HG02571 (cell line): ENCODE measurements around the gene S100B.
"Not testable (repeated sequence)": the region's sequence is repeated elsewhere in the genome, so short reads cannot be mapped to it uniquely, and the experiment has no call there.

ENCODE experiments used
- ATAC-seq: cut with Tn5 transposase; IDR thresholded peaks from one replicate; pipeline ENCODE4 v1.9.1; 2021; ENCODE audit warnings: mild to moderate bottlenecking, moderate library complexity; ENCODE audit not compliant: unreplicated experiment

The S100B gene

DNA sequence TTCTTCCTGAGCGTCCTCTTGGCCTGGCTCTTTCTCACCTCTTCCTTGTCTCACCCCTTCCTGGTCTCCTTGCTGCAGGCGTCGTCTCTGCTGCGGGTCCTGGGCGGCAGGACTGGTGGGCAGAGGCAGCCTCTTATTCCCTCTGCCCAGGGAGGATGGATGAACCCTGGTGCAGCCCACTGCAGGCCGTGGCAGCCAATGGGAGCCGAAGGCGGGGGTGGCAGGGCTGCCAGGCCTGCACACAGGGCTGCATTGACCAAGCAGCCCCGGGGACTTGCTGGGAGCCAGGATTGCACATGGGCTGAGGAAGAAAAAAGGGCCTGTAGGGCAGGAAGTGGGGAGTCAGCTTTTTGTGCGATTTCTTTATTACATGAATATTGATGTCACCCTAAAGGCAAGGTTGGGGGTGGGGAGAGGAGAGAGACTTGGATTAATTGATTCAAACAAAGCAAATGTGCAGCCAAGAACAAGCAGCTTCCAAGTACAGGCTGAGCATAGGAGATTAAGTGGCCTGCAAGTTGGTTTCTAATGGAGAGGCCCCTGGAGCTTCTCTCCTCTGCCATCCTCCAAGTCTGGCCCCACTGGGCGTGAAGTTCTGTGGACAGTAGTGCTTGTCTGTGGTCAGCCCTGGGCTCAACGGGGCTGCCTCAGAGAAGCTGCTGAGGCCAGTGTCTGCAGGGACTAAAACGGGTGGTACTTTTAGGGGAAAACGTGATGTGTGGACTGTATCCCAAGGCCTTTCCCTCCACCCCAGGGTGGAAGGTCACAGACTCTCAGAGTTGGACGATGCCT, at the start of gene S100B:
S100B (minus strand) TSS at position 108 of the 792 bp plus-strand sequence. CDS start 2,667 bp downstream, outside the sequence.
- no peak for ATAC-seq

DNA sequence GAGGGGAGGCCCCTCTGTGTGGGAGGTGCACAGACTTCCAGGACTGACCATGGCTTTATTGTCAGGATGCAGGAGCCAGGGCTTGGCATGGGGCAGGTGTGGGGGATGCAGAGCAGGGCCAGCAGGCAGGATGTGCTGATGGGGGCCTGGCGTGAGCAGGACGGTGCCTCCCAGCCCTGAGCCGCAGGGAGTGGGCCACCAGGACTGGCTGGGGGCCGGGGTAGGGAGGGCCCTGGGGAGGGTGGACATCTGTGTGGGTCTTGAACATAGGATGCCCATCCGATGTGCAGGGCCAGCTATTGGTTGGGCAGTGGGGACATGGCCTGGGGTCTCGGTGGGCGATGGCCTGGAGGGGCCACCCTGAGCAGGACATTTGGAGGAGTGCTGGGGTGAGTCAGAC, 46.2 kb upstream of the S100B start:
- no peak for ATAC-seq

DNA sequence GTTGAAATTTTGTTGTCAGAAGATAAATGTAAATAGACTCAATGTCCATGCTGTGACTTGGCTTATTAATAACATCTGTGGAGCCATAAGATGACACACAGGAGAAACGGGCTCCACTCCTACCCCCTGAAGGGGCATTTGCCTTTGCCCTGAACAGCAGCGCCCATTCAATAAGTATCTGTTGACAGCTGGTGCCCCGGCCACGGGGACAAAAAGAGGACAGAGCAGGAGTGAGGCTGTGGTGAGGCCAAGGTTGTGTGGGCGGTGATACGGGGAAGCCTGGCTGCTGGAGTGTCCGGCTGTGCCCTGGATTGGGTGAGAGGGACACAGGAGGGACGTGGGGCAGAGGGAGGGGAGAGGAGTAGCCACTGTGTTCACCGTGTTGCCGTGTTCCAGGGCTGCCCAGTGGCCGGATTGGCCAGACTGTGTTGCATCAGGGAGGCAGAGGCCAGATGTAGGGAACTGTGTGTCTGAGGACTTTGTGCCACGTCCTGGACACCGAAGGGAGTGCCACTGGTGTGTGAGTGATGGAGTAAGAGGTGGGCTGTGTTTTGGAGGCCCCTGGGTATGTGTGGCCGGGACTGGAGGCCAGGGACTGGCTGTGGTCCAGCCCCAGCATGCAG, 45.7 kb upstream of the S100B start:
- no peak for ATAC-seq

DNA sequence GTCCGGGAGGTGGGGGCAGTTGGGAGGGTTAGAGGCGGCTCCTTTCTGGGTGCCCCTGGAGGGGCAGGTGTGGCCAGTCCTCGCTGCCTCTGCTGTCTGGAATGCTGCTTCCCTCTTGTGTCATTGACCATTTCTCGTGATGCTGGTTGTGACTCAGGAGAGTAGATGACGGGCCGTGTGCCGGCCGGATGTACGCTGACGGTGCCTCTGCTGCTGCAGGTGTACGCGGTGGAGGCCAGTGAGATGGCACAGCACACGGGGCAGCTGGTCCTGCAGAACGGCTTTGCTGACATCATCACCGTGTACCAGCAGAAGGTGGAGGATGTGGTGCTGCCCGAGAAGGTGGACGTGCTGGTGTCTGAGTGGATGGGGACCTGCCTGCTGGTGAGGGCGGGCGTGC, 44.5 kb upstream of the S100B start:
- no peak for ATAC-seq

DNA sequence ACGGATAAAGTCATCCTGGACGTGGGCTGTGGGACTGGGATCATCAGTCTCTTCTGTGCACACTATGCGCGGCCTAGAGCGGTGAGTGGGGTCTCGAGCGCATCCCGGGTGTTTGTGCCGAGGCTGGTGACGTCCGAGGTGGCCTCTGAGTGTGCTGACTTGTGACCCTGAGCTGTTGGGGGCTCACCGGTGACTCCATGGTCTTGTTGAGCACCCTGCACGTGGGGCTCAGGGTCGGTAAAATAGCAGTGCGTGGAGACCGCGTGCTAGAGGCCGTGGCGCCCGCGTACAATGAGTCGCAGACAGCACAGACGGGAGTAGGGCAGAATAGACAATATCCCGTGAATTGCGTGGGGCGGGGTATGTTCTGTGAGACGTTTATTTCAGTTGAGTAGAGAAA, 43.7 kb upstream of the S100B start:
- no peak for ATAC-seq

DNA sequence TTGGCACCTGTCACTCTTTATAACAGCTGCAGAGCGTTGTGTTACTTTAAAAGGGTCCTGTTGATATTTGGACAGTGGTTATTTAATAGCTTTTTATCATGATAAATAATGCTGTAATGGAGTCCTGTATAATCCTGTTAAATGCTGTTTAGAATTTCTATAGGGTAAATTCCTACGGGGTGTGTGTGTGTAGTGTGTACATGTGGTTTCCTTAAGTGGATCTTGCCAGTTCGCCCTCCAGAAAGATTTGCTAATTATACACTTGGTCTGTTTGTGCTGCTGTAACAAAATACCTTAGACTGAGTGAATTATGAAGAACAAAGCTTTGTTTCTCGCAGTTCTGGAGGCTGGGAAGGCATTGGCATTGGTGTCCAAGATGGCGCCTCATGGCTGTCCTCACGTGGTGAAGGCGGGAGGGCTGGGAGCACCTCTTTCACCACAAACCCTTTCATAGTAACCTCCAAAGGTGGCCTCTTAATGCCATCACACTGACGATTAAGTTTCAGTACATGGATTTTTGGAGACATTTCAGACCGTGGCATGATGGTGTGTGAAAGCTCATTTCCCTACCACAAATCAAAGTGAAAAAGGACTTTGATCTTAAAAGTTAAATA, 41.8 kb upstream of the S100B start:
- ATAC-seq: no peak

DNA sequence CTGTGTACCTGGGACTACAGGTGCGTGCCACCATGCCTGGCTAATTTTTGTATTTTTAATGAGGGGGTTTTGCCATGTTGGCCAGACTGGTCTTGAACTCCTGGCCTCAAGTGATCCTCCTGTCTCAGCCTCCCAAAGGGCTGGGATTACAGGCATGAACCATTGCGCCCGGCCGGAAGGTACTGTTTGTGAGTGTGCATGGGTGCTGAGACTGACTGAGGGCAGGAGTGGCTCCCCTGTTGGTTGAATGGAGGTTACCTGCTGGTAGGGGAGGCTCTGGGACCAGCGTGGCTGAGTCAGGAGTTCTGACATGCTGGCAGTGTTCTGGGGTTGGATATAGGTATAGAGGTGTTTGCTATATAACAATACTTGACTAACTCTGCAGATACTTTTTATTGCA, 41.0 kb upstream of the S100B start:
- ATAC-seq: no peak

DNA sequence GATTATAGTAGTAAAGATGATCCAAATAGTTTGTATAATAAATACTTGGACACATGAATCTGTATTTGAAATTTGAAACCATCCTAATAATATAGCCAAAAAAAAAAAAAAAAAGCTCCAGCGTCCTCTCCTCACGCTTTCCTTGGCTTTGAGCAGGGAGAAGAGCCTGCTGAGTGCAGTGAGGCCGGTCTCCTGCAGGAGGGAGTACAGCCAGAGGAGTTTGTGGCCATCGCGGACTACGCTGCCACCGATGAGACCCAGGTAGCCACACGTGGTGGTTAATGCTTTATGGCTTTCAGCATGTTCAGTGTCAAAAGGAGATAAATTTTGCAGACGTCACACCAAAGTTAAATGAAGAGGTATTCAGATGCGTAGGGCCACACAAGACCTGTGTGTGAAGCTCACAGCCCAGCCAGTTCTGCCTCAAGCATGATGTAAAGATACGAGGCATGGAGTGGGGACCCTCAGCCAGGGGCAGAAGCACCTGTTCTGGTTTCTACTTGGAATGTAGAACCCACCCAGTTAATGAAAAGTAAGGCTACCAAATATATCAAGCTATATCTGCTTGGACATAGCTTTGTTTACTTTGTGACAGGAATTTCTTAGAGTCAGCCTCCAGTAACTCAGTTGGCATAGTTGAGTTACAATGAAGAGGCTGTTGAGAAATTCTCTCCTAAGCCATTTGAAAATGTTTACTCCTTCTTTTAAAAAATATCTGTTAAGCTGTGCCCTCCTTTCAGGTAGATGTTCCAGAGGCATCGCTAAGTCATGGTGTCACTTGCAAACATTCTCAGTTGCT, 38.7 kb upstream of the S100B start:
- ATAC-seq: no peak

DNA sequence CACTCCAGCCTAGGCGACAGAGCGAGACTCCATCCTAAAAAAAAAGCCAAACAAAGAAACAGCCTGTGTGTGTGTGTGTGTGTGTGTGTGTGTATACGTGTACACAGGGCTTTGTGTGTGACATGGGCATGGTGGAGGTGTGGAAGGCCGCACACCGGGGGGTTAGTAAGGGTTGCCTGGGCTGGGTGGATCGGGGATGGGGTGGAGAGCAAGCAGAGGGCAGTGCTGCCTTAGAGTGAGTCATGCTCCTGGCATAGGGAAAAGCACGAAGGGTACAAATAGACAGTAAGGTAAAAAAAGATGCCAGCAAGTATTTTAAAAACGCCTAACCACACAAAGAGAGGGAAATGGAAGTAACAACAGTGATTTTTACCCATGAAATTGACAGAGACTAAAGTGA, 36.8 kb upstream of the S100B start:
- no peak for ATAC-seq

DNA sequence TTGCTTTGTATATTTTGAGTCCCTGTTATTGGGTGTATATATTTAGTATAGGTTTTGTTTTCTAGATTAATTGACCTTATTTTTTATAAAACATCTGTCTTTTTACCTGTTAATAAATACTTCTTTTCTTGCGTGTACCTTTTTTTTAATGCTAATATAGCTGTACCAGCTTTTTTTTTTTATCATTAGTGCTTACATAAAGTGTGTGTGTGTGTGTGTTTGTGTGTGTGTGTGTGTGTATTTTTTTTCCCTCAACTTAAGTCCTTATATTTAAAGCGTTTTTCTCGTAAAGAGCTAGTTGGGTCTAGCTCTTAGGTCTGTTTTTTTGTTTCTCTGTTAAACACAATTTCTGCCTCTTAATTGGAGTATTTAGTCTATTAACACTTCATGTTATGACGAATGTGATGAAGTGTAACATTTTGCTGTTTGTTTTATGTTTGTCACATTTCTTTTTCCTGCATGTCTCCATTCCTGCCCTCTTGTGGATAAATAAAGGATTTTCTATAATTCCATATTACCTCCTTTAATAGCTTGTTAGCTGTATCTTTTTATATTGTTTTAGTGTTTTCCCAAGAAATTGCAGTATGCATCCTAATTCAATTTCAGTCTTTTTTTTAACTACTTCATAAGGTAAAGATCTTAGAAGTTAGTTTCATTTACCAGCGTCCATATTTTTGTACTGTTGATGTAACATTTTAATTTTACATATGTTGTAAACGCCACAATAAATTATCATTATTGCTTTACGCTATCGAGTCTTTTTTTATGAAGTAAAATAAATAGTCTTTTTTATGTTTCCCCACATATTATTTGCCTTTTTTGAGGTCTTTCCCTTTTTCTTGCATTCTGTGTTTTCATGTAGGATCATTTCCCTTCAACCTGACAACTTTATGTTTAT, 34.9 kb upstream of the S100B start:
- ATAC-seq: no peak

DNA sequence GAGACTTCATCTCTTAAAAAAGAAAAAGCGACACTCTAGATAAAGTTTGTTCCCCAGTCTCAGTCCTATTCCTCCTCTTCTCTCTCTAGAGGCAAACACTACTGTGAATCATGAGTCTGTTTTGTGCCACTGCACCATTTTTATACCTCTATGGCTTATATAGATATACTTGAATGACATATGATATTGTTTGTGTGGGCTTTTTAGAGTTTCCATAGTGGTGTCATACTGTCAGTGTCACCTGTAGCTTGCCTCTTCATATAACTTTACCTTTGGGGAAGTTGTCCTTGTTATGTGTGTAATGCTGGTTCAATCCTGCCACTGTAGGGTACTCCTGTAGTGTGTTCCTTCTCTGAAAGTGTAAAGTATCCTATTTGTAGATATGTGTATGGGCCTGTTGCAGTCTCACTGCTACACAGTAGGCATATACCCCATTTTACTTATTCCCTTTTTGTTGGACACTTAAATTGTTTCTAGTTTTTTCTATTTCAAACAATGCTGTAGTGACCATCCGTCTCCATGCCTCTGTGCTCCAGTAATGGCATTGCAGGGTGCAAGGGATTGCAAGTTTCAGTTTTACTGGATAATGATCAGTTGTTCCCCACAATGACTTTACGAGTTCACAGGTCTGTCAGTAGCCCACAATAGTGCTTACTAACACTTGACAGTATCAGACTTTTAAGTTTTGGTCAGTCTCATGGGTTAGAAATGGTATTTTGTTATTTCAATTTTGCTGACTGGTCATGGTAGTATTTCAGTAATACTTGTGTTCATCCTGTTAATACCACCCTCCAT, 33.3 kb upstream of the S100B start:
- ATAC-seq: no peak

DNA sequence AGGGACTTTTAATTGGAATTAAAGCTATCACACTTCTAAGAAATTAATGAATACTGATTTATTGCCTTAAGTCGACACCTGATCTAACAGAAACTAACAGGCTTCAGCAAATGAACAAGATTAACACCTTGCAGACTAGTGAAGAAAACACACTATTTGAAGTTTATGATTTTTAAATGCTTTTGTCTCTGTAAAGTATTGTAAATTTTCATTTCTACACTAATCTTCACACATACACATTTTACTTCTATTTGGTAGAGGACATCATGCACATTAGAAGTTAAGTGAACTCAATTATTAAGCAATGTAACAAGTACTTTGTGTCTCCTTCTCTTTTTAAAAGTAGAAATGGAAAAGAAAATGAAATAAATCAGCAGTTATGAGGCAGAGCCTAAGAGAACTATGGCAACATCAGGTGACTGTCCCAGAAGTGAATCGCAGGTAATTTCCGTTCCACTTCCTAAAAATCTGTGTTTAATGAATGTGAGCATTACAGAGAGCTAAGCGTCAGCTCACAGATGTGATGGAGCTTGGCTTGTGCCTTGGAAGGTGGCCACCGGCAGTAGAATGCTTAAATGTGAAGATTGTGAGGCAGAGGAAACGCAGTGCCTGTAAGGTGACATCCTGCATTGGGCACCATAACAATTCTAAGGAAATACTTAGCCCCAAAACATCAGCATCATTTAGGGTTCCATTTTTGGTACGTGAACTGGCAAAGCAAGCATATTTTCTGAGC, 31.8 kb upstream of the S100B start:
- no peak for ATAC-seq

DNA sequence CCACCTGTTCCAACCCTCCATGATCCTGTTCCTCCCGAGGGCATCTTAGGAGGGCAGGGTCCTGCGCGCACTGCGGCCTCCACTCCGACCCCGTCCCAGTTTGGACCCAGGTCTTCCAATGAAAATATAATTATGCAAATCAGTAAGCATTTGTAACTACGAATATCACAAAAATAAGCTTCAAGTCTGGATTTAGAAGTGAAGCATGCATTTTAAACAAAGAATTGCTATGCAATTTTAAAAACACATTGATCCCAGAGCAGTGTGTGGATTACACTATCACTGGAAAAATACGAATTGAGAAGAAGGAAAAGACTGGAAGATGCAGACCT, 31.3 kb upstream of the S100B start:
- ATAC-seq: no peak

DNA sequence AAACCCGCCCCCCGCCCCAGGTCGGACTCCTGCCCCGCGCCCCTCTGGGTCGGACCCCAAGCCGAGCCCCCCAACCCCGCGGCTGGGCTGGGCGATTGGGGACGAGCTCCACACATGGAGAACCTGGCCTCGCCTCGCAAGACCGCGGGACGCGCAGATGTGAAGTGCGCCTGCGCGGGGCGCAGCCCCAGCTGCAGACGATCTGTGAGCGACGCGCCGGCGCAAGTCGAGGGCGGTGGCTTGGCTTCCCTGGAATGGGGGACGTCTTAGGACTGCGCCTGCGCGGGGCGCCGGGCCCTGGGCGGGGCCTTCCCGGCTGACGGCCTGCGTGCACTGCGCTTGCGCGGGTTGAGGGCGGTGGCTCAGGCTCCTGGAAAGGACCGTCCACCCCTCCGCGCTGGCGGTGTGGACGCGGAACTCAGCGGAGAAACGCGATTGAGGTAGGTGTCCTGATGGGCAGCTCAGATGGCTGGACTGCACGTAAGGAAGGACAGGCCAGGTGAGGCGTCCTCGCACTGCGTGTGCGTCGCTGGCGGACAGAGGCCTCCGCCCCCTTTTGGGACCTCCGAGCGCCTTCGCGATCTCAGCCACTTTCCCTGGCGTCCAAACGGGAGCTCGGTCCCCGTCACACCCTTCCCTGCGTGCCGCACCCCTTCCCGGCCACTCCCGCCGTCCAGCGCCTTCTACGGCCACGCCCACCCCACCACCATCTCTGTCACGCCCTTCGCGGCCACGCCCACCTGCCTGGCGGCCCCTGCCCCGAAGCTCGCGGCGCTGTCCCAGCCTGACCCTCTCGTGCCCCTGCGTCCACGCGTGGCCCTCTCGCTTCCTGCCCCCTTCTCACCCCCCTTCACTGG, 30.7 kb upstream of the S100B start, which contains the start of gene PRMT2:
PRMT2 (plus strand) TSS at position 351 of the 857 bp plus-strand sequence. CDS start 1,278 bp downstream, outside the sequence.
- ATAC-seq: peak; percentile 88

DNA sequence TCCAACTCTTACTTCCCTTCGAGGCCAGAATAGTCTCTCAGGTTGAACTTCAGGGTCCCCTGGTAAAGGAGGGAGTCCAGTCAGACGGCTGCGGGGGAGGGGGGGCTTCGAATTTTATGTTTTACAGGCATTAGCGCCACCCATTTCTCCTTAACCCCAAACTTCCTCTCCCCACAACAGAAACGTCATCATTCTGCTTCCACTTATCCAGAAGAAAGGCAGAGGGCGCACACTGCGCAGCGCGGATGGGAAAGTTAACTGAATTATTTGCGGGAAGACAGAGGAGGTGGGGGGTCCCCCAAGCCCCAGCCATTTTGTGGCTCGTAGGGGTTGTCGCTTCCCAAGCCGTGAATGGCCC, 30.1 kb upstream of the S100B start:
- no peak for ATAC-seq

DNA sequence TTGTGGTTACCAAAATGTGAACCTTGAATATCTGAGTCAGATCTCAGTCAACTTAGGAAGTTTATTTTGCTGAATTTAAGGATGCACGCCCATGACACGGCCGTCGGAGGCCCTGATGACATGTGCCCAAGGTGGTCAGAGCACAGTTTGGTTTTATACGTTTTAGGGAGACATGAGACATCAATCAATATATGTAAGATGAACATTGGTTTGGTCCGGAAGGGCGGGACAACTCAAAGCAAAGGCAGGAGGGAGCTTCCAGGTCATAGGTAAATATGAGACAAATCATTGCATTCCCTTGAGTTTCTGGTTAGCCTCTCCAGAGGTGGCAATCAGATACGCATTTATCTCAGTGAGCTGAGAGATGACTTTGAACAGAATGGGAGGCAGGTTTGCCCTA, 29.5 kb upstream of the S100B start:
- ATAC-seq: no peak

DNA sequence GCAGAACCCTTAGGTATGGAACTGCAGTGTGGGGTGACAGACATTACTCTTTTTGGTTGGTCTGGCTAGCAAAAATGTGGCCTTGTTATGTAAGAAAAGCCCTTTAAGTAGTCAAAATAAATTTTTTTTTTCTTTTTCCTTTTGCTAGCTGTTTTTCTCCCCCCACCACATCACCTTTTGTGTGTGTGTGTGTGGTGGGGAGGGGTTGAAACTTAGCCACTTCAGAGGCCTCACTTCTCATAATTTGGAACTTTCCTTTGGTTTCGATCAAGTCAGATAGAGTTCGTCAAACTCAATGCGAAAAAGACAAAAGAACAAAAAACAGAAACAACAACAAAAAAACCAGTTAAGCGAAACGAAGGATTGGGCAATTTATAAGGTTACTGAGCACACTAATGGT, 28.7 kb upstream of the S100B start:
- no peak for ATAC-seq

DNA sequence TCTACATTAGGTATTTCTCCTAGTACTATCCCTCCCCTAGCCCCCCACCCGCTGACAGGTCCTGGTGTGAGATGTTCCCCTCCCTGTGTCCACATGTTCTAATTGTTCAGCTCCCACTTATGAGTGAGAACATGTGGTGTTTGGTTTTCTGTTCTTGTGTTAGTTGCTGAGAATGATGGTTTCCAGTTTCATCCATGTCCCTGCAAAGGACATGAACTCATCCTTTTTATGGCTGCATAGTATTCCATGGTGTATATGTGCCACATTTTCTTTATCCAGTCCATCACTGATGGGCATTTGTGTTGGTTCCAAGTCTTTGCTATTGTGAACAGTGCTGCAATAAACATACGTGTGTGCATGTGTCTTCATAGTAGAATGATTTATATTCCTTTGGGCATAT, 26.0 kb upstream of the S100B start:
- ATAC-seq: not testable (repeated sequence)
